ENCODE results near the gene HINT2.

The HINT2 gene

GRCh38 chr9:35766997-35767396 lies 47.8 kb downstream of the HINT2 start:
- Histone ChIP-seq H3K4me3 (ENCODE audit: low read depth in 1 of 5, low read length in 5 of 5) (no peak overlapping the region), H3K4me1 (ENCODE audit: control insufficient read depth in 5 of 5, insufficient read depth in 5 of 5, low read length in 5 of 5) (peaks cover 6 to 20% (median 17%) of the 10 kb centered on the region in 5 donors), H3K27me3 (ENCODE audit: control insufficient read depth in 5 of 5, insufficient read depth in 4 of 5, low read length in 5 of 5) (no peaks in the 10 kb centered on the region), H3K36me3 (ENCODE audit: control insufficient read depth in 5 of 5, insufficient read depth in 5 of 5, low read length in 5 of 5) (no peaks in the 10 kb centered on the region), H3K27ac (ENCODE audit: low read depth, low read length) (no peak overlapping the region), H3K9me3 (ENCODE audit: control insufficient read depth in 5 of 5, low read length in 5 of 5) (no peaks in the 10 kb centered on the region), H3K9ac (ENCODE audit: low read length in 5 of 5) (no peak overlapping the region)

- no peaks in the 10 kb centered on the region for H3K9me3 ChIP-seq (ENCODE audit: control insufficient read depth in 5 of 5, low read length in 5 of 5)
- H3K4me1 ChIP-seq (ENCODE audit: control insufficient read depth in 5 of 5, insufficient read depth in 5 of 5, low read length in 5 of 5) = peaks cover 2 to 10% (median 5%) of the 10 kb centered on the region in 5 donors
- H3K4me3 ChIP-seq (ENCODE audit: low read depth in 1 of 5, low read length in 5 of 5) = no peak overlapping the region
- no peaks in the 10 kb centered on the region for H3K27me3 ChIP-seq (ENCODE audit: control insufficient read depth in 5 of 5, insufficient read depth in 4 of 5, low read length in 5 of 5)
- no peaks in the 10 kb centered on the region for H3K36me3 ChIP-seq (ENCODE audit: control insufficient read depth in 5 of 5, insufficient read depth in 5 of 5, low read length in 5 of 5)
- no peak overlapping the region for H3K9ac ChIP-seq (ENCODE audit: low read length in 5 of 5)
- no peak overlapping the region for H3K27ac ChIP-seq (ENCODE audit: low read depth, low read length)
Observed at GRCh38 chr9:35763803-35764202, 51.0 kb downstream of the HINT2 start.

GRCh38 chr9:35763181-35763580 lies 51.7 kb downstream of the HINT2 start:
- Histone ChIP-seq H3K4me3 (ENCODE audit: low read depth in 1 of 5, low read length in 5 of 5) (no peak overlapping the region), H3K9ac (ENCODE audit: low read length in 5 of 5) (no peak overlapping the region), H3K27ac (ENCODE audit: low read depth, low read length) (no peak overlapping the region), H3K27me3 (ENCODE audit: control insufficient read depth in 5 of 5, insufficient read depth in 4 of 5, low read length in 5 of 5) (no peaks in the 10 kb centered on the region), H3K36me3 (ENCODE audit: control insufficient read depth in 5 of 5, insufficient read depth in 5 of 5, low read length in 5 of 5) (no peaks in the 10 kb centered on the region), H3K4me1 (ENCODE audit: control insufficient read depth in 5 of 5, insufficient read depth in 5 of 5, low read length in 5 of 5) (peaks cover 2 to 16% (median 11%) of the 10 kb centered on the region in 5 donors), H3K9me3 (ENCODE audit: control insufficient read depth in 5 of 5, low read length in 5 of 5) (no peaks in the 10 kb centered on the region)
